Measurements from ENCODE around the gene TBX21. TPM values are rescaled to one million over a fixed set of nuclear protein-coding genes. Genes with fewer than 3 reads are reported as not detected.

The TBX21 gene
- total and polyA plus RNA-seq, 2 donors, result 0.11 to 0.25 TPM

- no peak overlapping the region for H3K4me3 ChIP-seq (ENCODE audit: low read depth, low read length)
- no peak overlapping the region for H3K27ac ChIP-seq (ENCODE audit: low read depth)
- DNase-seq (ENCODE audit: extremely low spot score), result no peak
- peaks cover 2% of the 10 kb centered on the region for H3K36me3 ChIP-seq (ENCODE audit: insufficient read depth)
- WGBS, result 64% methylated on average over 6 of the region's 6 CpGs
- H3K4me1 ChIP-seq (ENCODE audit: insufficient read depth), result no peaks in the 10 kb centered on the region
These were observed 18.2 kb upstream of the TBX21 start for GRCh38 chr17:47714773-47715396.

GRCh38 chr17:47715669-47716325, 17.2 kb upstream of the TBX21 start:
- WGBS, result 71% methylated on average over 10 of the region's 10 CpGs
- no peaks in the 10 kb centered on the region for H3K4me1 ChIP-seq (ENCODE audit: insufficient read depth)
- DNase-seq (ENCODE audit: extremely low spot score), result no peak
- no peak overlapping the region for H3K4me3 ChIP-seq (ENCODE audit: low read depth, low read length)
- H3K36me3 ChIP-seq (ENCODE audit: insufficient read depth), result no peaks in the 10 kb centered on the region
- no peak overlapping the region for H3K27ac ChIP-seq (ENCODE audit: low read depth)

GRCh38 chr17:47716375-47716774, 16.7 kb upstream of the TBX21 start:
- no peak for DNase-seq (ENCODE audit: extremely low spot score)
- Histone ChIP-seq H3K27ac (ENCODE audit: low read depth) (no peak overlapping the region), H3K4me3 (ENCODE audit: low read depth, low read length) (no peak overlapping the region), H3K4me1 (ENCODE audit: insufficient read depth) (no peaks in the 10 kb centered on the region), H3K36me3 (ENCODE audit: insufficient read depth) (no peaks in the 10 kb centered on the region)
- 83% methylated on average over 3 of the region's 3 CpGs for WGBS

- 54% methylated on average over 2 of the region's 2 CpGs for WGBS
- H3K4me1 ChIP-seq (ENCODE audit: insufficient read depth), result no peaks in the 10 kb centered on the region
- DNase-seq (ENCODE audit: extremely low spot score), result no peak
- H3K36me3 ChIP-seq (ENCODE audit: insufficient read depth), result no peaks in the 10 kb centered on the region
- H3K4me3 ChIP-seq (ENCODE audit: low read depth, low read length), result no peak overlapping the region
- no peak overlapping the region for H3K27ac ChIP-seq (ENCODE audit: low read depth)
These were observed 15.8 kb upstream of the TBX21 start for GRCh38 chr17:47717261-47717697.

GRCh38 chr17:47717979-47718621, 14.9 kb upstream of the TBX21 start:
- no peaks in the 10 kb centered on the region for H3K36me3 ChIP-seq (ENCODE audit: insufficient read depth)
- H3K27ac ChIP-seq (ENCODE audit: low read depth), result no peak overlapping the region
- 32% methylated on average over 9 of the region's 9 CpGs for WGBS
- no peak overlapping the region for H3K4me3 ChIP-seq (ENCODE audit: low read depth, low read length)
- H3K4me1 ChIP-seq (ENCODE audit: insufficient read depth), result no peaks in the 10 kb centered on the region
- no peak for DNase-seq (ENCODE audit: extremely low spot score)

GRCh38 chr17:47718634-47719405, 14.2 kb upstream of the TBX21 start:
- H3K4me3 ChIP-seq (ENCODE audit: low read depth, low read length), result no peak overlapping the region
- DNase-seq (ENCODE audit: extremely low spot score), result no peak
- 57% methylated on average over 8 of the region's 8 CpGs for WGBS
- H3K27ac ChIP-seq (ENCODE audit: low read depth), result no peak overlapping the region
- no peaks in the 10 kb centered on the region for H3K36me3 ChIP-seq (ENCODE audit: insufficient read depth)
- no peaks in the 10 kb centered on the region for H3K4me1 ChIP-seq (ENCODE audit: insufficient read depth)

- DNase-seq (ENCODE audit: extremely low spot score), result no peak
- WGBS, result 75% methylated on average over 9 of the region's 9 CpGs
- Histone ChIP-seq H3K4me3 (ENCODE audit: low read depth, low read length) (no peak overlapping the region), H3K27ac (ENCODE audit: low read depth) (no peak overlapping the region), H3K36me3 (ENCODE audit: insufficient read depth) (no peaks in the 10 kb centered on the region), H3K4me1 (ENCODE audit: insufficient read depth) (no peaks in the 10 kb centered on the region)
These were observed 13.5 kb upstream of the TBX21 start for GRCh38 chr17:47719411-47720152.

- Histone ChIP-seq H3K4me3 (ENCODE audit: low read depth, low read length) (no peak overlapping the region), H3K27ac (ENCODE audit: low read depth) (no peak overlapping the region), H3K36me3 (ENCODE audit: insufficient read depth) (no peaks in the 10 kb centered on the region), H3K4me1 (ENCODE audit: insufficient read depth) (no peaks in the 10 kb centered on the region)
- WGBS, result 56% methylated on average over 11 of the region's 11 CpGs
- no peak for DNase-seq (ENCODE audit: extremely low spot score)
These were observed 12.8 kb upstream of the TBX21 start for GRCh38 chr17:47720196-47720595.

- DNase-seq (ENCODE audit: extremely low spot score), result no peak
- Histone ChIP-seq H3K4me1 (ENCODE audit: insufficient read depth) (no peaks in the 10 kb centered on the region), H3K4me3 (ENCODE audit: low read depth, low read length) (no peak overlapping the region), H3K36me3 (ENCODE audit: insufficient read depth) (no peaks in the 10 kb centered on the region), H3K27ac (ENCODE audit: low read depth) (no peak overlapping the region)
- WGBS, result 5% methylated on average over 36 of the region's 36 CpGs
These were observed 12.1 kb upstream of the TBX21 start for GRCh38 chr17:47720754-47721533.

- Histone ChIP-seq H3K36me3 (ENCODE audit: insufficient read depth) (no peaks in the 10 kb centered on the region), H3K4me3 (ENCODE audit: low read depth, low read length) (no peak overlapping the region), H3K4me1 (ENCODE audit: insufficient read depth) (no peaks in the 10 kb centered on the region), H3K27ac (ENCODE audit: low read depth) (no peak overlapping the region)
- 44% methylated on average over 8 of the region's 8 CpGs for WGBS
- DNase-seq (ENCODE audit: extremely low spot score), result no peak
These were observed 11.3 kb upstream of the TBX21 start for GRCh38 chr17:47721725-47722124.

- no peaks in the 10 kb centered on the region for H3K4me1 ChIP-seq (ENCODE audit: insufficient read depth)
- DNase-seq (ENCODE audit: extremely low spot score), result no peak
- no peak overlapping the region for H3K27ac ChIP-seq (ENCODE audit: low read depth)
- no peaks in the 10 kb centered on the region for H3K36me3 ChIP-seq (ENCODE audit: insufficient read depth)
- no peak overlapping the region for H3K4me3 ChIP-seq (ENCODE audit: low read depth, low read length)
- 50% methylated on average over 2 of the region's 2 CpGs for WGBS
These were observed 8.3 kb upstream of the TBX21 start for GRCh38 chr17:47724705-47725104.

GRCh38 chr17:47725446-47726111, 7.5 kb upstream of the TBX21 start:
- H3K4me3 ChIP-seq (ENCODE audit: low read depth, low read length), result no peak overlapping the region
- no peak for DNase-seq (ENCODE audit: extremely low spot score)
- H3K36me3 ChIP-seq (ENCODE audit: insufficient read depth), result no peaks in the 10 kb centered on the region
- no peaks in the 10 kb centered on the region for H3K4me1 ChIP-seq (ENCODE audit: insufficient read depth)
- WGBS, result 47% methylated on average over 13 of the region's 13 CpGs
- H3K27ac ChIP-seq (ENCODE audit: low read depth), result no peak overlapping the region

Measured in urinary bladder (tissue), 4 donors.